ENCODE results near the gene NR1I3. TPM values are rescaled to one million over a fixed set of nuclear protein-coding genes. Genes with fewer than 3 reads are reported as not detected.

NR1I3 gene
- total and polyA plus RNA-seq, 2 of the 13 experiments (the other 11 are each of a cell fraction or from before 2014, with no cell fraction given) = 0.62 to 0.95 TPM

- peak; percentile 56 for TF ChIP-seq XRCC5 (optimal IDR thresholded peaks at IDR 0.05; ENCODE audit: low read length)
- TF ChIP-seq ETV5 (CRISPR knock-in tag; IDR thresholded peaks at IDR 0.05; ENCODE audit: borderline replicate concordance) = peak; percentile 58; the same call in 1 of the 2 replicates
- peak; percentile 42; the same call in 1 of the 2 replicates for TF ChIP-seq ARID5B (CRISPR knock-in tag; IDR thresholded peaks at IDR 0.05)
- 0 out of 2 replicates have a peak, but pooled peaks have one; percentile 28 for TF ChIP-seq RARA (CRISPR knock-in tag; IDR thresholded peaks at IDR 0.05)
- peak; percentile 95 for TF ChIP-seq RAD21 (CRISPR knock-in tag; IDR thresholded peaks at IDR 0.05)
- 0 out of 2 replicates have a peak, but pooled peaks have one; percentile 44 for TF ChIP-seq ZKSCAN8 (CRISPR knock-in tag; IDR thresholded peaks at IDR 0.05; ENCODE audit: borderline replicate concordance)
- TF ChIP-seq SOX6 (IDR thresholded peaks at IDR 0.05) = no peak
- peak; percentile 14; the same call in 1 of the 2 replicates for TF ChIP-seq SOX6 (CRISPR knock-in tag; IDR thresholded peaks at IDR 0.05)
- TF ChIP-seq PRDM10 (CRISPR knock-in tag; IDR thresholded peaks at IDR 0.05; ENCODE audit: low read depth) = 0 out of 2 replicates have a peak, but pooled peaks have one; percentile 36
- peak; percentile 54 for TF ChIP-seq ZNF687 (CRISPR knock-in tag; IDR thresholded peaks at IDR 0.05)
- peak; percentile 57; the same call in 1 of the 2 replicates for TF ChIP-seq ZNF331 (CRISPR knock-in tag; IDR thresholded peaks at IDR 0.05)
- TF ChIP-seq ELF3 (CRISPR knock-in tag; IDR thresholded peaks at IDR 0.05) = peak; percentile 69; the same call in 1 of the 2 replicates
- TF ChIP-seq SPEN (CRISPR knock-in tag; IDR thresholded peaks at IDR 0.05; ENCODE audit: low read depth) = 0 out of 2 replicates have a peak, but pooled peaks have one; percentile 9
- TF ChIP-seq CBX5 (CRISPR knock-in tag; IDR thresholded peaks at IDR 0.05; ENCODE audit: borderline replicate concordance) = peak; percentile 52; the same call in 1 of the 2 replicates
These were observed 28.1 kb downstream of the NR1I3 start (continued) for GRCh38 chr1:161209790-161210409.
